Measurements from ENCODE around the gene IL1RN. TPM values are rescaled to one million over a fixed set of nuclear protein-coding genes. Genes with fewer than 3 reads are reported as not detected.

Gene IL1RN
- total and polyA plus RNA-seq, 2 of the 13 experiments (the other 11 are each of a cell fraction or from before 2014, with no cell fraction given), result 21.2 to 101 TPM

GRCh38 chr2:113157118-113157896 is 29.9 kb downstream of the IL1RN start (continued):
- TF ChIP-seq TFDP1 (CRISPR knock-in tag; IDR thresholded peaks at IDR 0.05; ENCODE audit: borderline replicate concordance) (no peak), MEIS1 (CRISPR knock-in tag; IDR thresholded peaks at IDR 0.05; ENCODE audit: borderline replicate concordance) (0 out of 2 replicates have a peak, but pooled peaks have one; percentile 35), ZBTB7A (CRISPR knock-in tag; IDR thresholded peaks at IDR 0.05) (no peak; the same call in 1 of the 2 replicates), DNMT1 (CRISPR knock-in tag; IDR thresholded peaks at IDR 0.05) (no peak), ZFY (CRISPR knock-in tag; IDR thresholded peaks at IDR 0.05) (peak; percentile 65), E2F5 (CRISPR knock-in tag; conservative IDR thresholded peaks at IDR 0.05) (no peak), ZNF639 (CRISPR knock-in tag; conservative IDR thresholded peaks at IDR 0.05) (no peak), WIZ (CRISPR knock-in tag; IDR thresholded peaks at IDR 0.05) (0 out of 2 replicates have a peak, but pooled peaks have one; percentile 47), ZNF256 (CRISPR knock-in tag; conservative IDR thresholded peaks at IDR 0.05) (peak; percentile 76; the same call in 1 of the 2 replicates), DBP (CRISPR knock-in tag; IDR thresholded peaks at IDR 0.05; ENCODE audit: not compliant biosample characterization) (no peak), SMAD3 (CRISPR knock-in tag; IDR thresholded peaks at IDR 0.05) (no peak), ELF3 (CRISPR knock-in tag; IDR thresholded peaks at IDR 0.05) (no peak), ZBTB21 (CRISPR knock-in tag; IDR thresholded peaks at IDR 0.05) (no peak), CHCHD3 (CRISPR knock-in tag; IDR thresholded peaks at IDR 0.05) (no peak), ZNF253 (CRISPR knock-in tag; IDR thresholded peaks at IDR 0.05; ENCODE audit: borderline replicate concordance) (no peak), PREB (CRISPR knock-in tag; IDR thresholded peaks at IDR 0.05) (no peak), ZSCAN12 (CRISPR knock-in tag; IDR thresholded peaks at IDR 0.05) (no peak), ZBTB8A (CRISPR knock-in tag; IDR thresholded peaks at IDR 0.05; ENCODE audit: borderline replicate concordance, low read depth) (no peak), ATM (IDR thresholded peaks at IDR 0.05; ENCODE audit: borderline replicate concordance) (no peak), ZNF335 (CRISPR knock-in tag; IDR thresholded peaks at IDR 0.05) (no peak), ARID5B (CRISPR knock-in tag; IDR thresholded peaks at IDR 0.05) (peak; percentile 4; the same call in 1 of the 2 replicates)
